ENCODE data around the gene SOX15.

The SOX15 gene

GRCh38 chr17:7576432-7576937 is 13.4 kb downstream of the SOX15 start:
- DNase-seq: no peak

GRCh38 chr17:7575959-7576358 is 13.9 kb downstream of the SOX15 start:
- no peak for DNase-seq

- no peak for DNase-seq
Observed at GRCh38 chr17:7575481-7575883, 14.4 kb downstream of the SOX15 start.

DNA sequence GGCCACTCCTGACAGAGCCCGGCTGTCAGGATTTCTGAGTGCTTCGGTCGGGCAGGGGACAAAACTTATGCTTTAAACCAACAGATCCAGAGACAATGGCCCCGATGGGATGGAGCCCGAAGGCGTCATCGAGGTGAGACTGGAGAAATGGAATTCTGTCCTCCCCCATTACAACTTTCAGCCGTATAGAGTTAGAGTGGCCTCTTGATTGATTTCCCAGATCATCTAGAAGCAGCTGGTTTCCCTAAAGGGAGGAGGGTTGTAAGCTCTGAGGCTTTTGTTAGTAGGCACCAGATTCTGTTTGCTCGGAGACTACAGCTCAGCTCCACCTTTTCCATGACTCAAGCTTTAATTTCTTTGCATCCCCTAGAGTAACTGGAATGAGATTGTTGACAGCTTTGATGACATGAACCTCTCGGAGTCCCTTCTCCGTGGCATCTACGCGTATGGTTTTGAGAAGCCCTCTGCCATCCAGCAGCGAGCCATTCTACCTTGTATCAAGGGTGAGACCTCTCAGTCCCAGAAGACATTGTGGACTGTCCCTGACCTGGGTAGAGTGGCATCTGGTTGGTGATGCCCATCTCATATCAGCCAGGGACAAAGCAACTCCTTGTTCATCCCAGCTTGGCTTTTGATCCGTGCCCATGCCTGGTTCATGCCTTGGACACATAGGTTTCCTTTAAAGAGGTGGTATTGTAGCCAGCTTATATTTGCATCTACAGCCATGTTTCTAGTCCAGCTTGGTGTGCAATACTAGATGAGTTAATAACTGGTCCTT is 15.5 kb downstream of the SOX15 start:
- no peak for DNase-seq

DNA sequence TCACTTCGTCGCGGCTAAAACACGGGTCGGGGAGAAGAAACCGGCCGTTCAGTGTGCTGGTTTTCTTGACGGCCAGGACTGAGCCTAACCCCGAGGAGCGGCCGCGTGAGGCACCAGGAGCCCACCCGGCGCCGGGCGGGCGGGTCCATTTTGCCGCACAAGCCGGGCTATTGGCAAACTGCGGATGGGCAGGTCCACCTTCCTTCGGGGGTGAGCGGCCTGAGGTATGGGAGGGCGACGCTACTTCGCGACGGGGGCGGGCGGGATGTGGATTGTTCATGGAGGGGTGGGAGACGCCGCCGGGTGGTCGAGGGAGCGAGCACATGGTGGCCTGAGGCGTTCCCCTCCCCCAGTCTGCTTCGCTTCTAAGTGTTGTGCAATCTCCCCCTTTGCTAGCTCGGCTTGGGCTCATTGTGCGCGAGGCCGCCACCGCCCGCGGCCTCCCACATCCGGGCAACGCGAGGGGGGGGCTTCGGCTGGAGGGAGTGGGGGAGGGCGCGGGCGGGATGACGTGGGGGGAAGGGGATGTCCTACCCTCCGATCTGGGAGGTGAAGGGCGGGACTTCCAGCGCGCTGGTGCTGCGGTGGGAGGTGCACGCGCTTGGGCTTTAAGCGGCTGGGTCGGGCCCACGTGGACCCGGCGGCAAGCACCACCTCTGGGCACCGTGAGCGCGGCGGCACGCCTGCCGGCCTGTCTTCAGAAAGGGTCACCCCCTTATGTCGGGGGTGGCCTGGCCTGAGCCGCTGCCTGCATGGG is 16.4 kb downstream of the SOX15 start:
- peak; percentile 95 for DNase-seq

DNA sequence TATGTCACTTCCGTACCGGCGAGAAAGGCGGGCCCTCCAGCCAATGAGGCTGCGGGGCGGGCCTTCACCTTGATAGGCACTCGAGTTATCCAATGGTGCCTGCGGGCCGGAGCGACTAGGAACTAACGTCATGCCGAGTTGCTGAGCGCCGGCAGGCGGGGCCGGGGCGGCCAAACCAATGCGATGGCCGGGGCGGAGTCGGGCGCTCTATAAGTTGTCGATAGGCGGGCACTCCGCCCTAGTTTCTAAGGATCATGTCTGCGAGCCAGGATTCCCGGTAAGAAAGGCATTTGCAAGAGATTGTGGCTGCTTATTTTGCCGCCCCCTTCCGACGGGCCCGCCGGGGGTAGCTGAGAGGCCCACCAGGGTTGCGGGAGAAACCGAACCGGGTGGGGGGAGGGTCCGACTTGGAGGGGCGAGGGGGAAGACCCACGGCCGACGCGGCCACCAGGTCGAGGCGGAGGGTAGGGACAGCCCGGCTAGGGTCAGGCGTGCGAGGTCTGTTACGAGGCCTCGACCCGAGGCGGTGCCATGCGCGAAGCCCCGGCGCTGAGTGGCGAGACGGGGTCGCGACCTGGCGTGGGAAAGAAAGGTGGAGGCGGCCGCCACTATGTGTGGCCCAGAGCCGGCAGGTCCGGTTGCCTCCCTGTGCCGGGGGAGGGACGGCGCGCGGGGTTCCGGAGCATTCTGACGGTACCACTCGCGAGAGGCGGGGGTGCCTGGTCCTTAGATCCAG is 17.1 kb downstream of the SOX15 start:
- peak; percentile 100 for DNase-seq

- no peak for DNase-seq
Observed at GRCh38 chr17:7572338-7572587, 17.6 kb downstream of the SOX15 start.

DNA sequence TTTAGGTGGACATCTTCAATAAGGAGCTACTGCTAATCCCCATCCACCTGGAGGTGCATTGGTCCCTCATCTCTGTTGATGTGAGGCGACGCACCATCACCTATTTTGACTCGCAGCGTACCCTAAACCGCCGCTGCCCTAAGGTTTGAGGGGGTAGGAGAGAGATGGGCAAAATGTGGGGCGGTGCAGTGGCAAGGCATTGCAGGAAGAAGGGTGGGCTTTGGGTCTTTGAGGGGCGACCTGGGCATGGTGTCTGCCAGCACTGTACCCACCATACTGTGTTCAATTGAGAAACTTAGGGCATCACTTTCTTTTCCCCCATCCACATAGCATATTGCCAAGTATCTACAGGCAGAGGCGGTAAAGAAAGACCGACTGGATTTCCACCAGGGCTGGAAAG is 19.5 kb downstream of the SOX15 start:
- no peak for DNase-seq

GRCh38 chr17:7569571-7569970 is 20.3 kb downstream of the SOX15 start:
- no peak for DNase-seq

GRCh38 chr17:7563115-7563869 is 26.6 kb downstream of the SOX15 start:
- no peak for DNase-seq

DNA sequence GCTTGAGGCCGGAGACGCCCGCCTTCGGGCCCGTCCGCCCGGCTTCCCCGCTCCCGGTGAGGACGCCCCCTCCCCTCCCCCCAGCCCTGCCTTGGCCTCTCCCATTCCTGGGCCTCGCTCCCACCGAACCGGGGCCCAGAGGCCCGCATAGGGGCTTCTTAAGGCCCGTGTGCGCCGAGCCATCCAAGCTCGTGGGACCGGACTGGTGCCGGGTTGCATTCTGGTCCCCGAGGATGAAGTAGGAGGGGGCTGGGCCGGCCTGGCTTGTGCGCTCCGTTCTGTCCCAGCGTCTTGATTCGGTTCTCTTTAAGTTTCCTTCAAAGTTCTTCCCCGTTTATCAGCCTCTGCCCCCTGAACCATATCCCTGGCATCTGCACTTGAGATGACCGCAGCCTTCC is 27.7 kb downstream of the SOX15 start:
- no peak for DNase-seq

GRCh38 chr17:7561589-7562207 is 28.2 kb downstream of the SOX15 start, which contains the start of gene SENP3:
Gene SENP3 (plus strand): TSS chr17:7561919. CDS start chr17:7563077, 1,158 bp downstream.
- DNase-seq: peak; percentile 93

DNA sequence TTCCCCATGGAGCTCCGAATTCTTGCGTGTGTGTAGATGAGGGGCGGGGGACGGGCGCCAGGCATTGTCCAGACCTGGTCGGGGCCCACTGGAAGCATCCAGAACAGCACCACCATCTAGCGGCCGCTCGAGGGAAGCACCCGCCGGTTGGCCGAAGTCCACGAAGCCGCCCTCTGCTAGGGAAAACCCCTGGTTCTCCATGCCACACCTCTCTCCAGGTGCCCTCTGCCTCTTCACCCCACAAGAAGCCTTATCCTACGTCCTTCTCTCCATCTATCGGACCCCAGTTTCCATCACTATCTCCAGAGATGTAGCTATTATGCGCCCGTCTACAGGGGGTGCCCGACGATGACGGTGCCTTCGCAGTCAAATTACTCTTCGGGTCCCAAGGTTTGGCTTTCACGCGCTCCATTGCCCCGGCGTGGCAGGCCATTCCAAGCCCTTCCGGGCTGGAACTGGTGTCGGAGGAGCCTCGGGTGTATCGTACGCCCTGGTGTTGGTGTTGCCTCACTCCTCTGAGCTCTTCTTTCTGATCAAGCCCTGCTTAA is 28.8 kb downstream of the SOX15 start:
- peak; percentile 92 for DNase-seq

GRCh38 chr17:7560172-7561027 is 29.5 kb downstream of the SOX15 start:
- peak; percentile 61 for DNase-seq

DNA sequence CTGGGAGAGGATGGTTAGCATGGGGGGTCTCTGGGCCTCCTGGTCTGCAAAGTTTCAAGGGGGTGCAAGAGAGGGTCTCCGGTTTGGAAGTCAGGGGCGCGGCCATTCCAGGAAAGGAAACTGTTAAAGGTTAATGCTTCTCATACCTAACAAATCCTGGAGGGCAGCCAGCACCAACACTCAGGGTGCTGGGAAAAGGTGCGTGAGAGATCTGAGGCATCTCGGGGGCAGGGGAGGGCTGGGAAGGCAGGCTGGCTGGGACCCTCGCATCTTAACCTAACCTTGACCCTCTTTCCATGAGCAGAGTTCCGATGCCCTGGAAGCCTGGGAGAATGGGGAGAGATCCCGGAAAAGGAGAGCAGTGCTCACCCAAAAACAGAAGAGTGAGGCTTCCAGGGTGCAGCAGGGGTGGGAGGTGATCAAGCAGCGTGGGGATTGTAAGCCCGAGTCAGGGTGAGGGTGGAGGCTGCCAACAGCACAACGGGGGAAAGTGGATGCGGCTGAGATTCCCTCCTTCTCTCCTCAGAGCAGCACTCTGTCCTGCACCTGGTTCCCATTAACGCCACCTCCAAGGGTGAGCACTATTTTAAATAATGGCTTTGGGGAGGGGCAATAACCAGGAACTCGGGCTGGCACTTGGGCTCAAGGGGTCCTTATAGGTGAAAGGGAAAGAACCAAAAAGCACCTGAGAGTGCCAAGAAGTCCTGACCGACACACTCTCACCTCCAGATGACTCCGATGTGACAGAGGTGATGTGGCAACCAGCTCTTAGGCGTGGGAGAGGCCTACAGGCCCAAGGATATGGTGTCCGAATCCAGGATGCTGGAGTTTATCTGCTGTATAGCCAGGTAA is 30.3 kb downstream of the SOX15 start:
- no peak for DNase-seq

DNA sequence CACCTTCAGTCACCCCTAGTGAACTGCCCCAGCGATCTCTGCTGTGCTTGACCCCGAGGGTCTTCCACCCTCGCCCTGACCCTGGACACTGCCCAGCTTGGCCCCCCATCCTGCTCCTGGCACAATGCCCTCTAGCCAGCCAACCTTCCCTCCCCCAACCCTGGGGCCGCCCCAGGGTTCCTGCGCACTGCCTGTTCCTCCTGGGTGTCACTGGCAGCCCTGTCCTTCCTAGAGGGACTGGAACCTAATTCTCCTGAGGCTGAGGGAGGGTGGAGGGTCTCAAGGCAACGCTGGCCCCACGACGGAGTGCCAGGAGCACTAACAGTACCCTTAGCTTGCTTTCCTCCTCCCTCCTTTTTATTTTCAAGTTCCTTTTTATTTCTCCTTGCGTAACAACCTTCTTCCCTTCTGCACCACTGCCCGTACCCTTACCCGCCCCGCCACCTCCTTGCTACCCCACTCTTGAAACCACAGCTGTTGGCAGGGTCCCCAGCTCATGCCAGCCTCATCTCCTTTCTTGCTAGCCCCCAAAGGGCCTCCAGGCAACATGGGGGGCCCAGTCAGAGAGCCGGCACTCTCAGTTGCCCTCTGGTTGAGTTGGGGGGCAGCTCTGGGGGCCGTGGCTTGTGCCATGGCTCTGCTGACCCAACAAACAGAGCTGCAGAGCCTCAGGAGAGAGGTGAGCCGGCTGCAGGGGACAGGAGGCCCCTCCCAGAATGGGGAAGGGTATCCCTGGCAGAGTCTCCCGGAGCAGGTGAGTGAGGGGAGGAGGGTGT is 31.2 kb downstream of the SOX15 start, which contains the start of gene TNFSF13:
TNFSF13 (plus strand) TSS at position 207 of the 776 bp plus-strand sequence; CDS start at position 497, 290 bp downstream.
- DNase-seq: no peak

DNA sequence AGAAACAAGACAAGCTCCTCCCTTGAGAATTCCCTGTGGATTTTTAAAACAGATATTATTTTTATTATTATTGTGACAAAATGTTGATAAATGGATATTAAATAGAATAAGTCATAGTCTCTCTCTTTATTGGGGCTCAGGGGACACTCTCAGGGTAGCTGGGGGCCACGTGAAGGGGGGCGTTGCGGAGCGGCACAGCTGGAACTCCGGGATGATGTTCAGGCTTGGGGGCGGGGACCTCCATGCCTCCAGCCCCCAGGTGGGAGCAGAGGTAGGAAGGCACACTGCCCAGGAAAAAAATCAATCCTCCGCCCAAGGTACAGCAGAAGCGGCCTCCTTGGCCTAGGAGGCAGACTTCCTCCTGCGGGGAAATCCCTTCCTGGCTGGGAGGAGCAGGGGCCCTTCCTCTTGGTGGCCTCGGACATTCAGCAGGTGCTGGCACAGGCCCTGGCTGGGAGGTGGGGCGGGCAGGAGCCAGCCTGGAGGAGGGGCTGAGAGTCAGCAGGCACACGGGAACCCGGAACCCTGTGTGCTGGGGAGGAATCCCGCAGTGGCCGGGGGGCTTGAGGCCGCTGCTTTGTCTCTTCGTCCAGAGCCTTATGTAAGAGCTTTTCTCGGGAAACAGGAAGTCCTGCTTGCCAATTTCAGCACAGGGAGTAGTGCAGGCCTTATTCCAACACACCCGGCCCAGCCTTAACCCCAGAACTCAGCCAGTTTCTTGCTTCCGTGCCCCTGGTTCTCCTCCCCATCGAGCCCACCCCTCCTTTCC is 31.9 kb downstream of the SOX15 start:
- peak; percentile 87 for DNase-seq

- no peak for DNase-seq
Observed at GRCh38 chr17:7557147-7557764, 32.6 kb downstream of the SOX15 start.
